GM18511 (cell line): ENCODE data around the gene TRAPPC14.
"Not testable (repeated sequence)": the region's sequence is repeated elsewhere in the genome, so short reads cannot be mapped to it uniquely, and the experiment has no call there.

Experiments
- ATAC-seq: cut with Tn5 transposase; IDR thresholded peaks from one replicate; pipeline ENCODE4 v1.9.1; 2021; ENCODE audit warnings: mild to moderate bottlenecking, moderate library complexity; ENCODE audit not compliant: unreplicated experiment

TRAPPC14 gene

GRCh38 chr7:100158229-100159098, at the start of gene TRAPPC14:
Gene TRAPPC14 (minus strand): TSS chr7:100158723. CDS start chr7:100158499, 224 bp downstream.
- peak; percentile 77 for ATAC-seq

- no peak for ATAC-seq
Observed at GRCh38 chr7:100204454-100204853, 45.9 kb upstream of the TRAPPC14 start.

GRCh38 chr7:100200693-100201092, 42.2 kb upstream of the TRAPPC14 start:
- ATAC-seq, result no peak

- ATAC-seq, result no peak
Observed at GRCh38 chr7:100198266-100198665, 39.7 kb upstream of the TRAPPC14 start.

GRCh38 chr7:100195901-100196322, 37.4 kb upstream of the TRAPPC14 start:
- ATAC-seq, result not testable (repeated sequence)

- no peak for ATAC-seq
Observed at GRCh38 chr7:100195222-100195621, 36.7 kb upstream of the TRAPPC14 start.

GRCh38 chr7:100192969-100193368, 34.4 kb upstream of the TRAPPC14 start:
- ATAC-seq, result no peak

- ATAC-seq, result not testable (repeated sequence)
Observed at GRCh38 chr7:100192281-100192862, 33.8 kb upstream of the TRAPPC14 start.

GRCh38 chr7:100191775-100192174, 33.3 kb upstream of the TRAPPC14 start:
- ATAC-seq, result no peak

- ATAC-seq, result no peak
Observed at GRCh38 chr7:100190048-100190711, 31.7 kb upstream of the TRAPPC14 start.

- ATAC-seq, result no peak
Observed at GRCh38 chr7:100189061-100189460, 30.5 kb upstream of the TRAPPC14 start.

- no peak for ATAC-seq
Observed at GRCh38 chr7:100185726-100186125, 27.2 kb upstream of the TRAPPC14 start.

- ATAC-seq, result not testable (repeated sequence)
Observed at GRCh38 chr7:100183090-100183489, 24.6 kb upstream of the TRAPPC14 start.

GRCh38 chr7:100182616-100183015, 24.1 kb upstream of the TRAPPC14 start:
- not testable (repeated sequence) for ATAC-seq

- ATAC-seq, result not testable (repeated sequence)
Observed at GRCh38 chr7:100180084-100180483, 21.6 kb upstream of the TRAPPC14 start.

- peak; percentile 92 for ATAC-seq
Observed at GRCh38 chr7:100177045-100178001, 18.8 kb upstream of the TRAPPC14 start, which contains the start of the genes GPC2 and STAG3. Gene GPC2 (minus strand): TSS chr7:100177381. CDS start chr7:100177199, 182 bp downstream. Gene STAG3 (plus strand): TSS chr7:100177918. CDS start chr7:100180557, 2,639 bp downstream.

- ATAC-seq, result no peak
Observed at GRCh38 chr7:100176096-100177044, 17.8 kb upstream of the TRAPPC14 start.

- ATAC-seq, result no peak
Observed at GRCh38 chr7:100175296-100175935, 16.9 kb upstream of the TRAPPC14 start.

GRCh38 chr7:100174582-100174981, 16.1 kb upstream of the TRAPPC14 start:
- no peak for ATAC-seq
